DMS 273 treated with DMSO at 0.1 percent for 48 hours (cell line): ENCODE results near the gene PAX5.

ENCODE experiments used
- DNase-seq: peaks from one replicate; lab custom pipeline; 2025; lab: John Stamatoyannopoulos, UW

Gene PAX5

DNA sequence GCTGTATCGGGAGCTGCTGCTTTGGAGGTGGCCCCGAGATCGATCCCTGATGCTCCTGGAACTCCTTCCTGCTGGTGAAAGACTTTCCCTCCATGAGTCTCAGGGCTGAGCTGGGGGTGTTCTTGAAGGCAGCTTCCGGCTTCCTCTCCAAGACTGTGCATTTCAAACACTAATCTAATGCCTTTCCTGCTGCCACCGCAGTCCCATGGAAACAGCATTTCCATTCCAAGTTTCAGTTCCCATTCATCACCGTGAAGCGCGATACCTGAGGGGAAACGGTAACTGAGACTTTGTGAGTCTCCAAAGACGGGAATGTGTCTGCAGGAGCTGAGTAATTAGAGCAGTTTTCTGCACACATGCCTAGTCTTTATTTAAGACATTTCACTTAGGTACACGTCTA, 230.1 kb downstream of the PAX5 start:
- DNase-seq = no peak

DNA sequence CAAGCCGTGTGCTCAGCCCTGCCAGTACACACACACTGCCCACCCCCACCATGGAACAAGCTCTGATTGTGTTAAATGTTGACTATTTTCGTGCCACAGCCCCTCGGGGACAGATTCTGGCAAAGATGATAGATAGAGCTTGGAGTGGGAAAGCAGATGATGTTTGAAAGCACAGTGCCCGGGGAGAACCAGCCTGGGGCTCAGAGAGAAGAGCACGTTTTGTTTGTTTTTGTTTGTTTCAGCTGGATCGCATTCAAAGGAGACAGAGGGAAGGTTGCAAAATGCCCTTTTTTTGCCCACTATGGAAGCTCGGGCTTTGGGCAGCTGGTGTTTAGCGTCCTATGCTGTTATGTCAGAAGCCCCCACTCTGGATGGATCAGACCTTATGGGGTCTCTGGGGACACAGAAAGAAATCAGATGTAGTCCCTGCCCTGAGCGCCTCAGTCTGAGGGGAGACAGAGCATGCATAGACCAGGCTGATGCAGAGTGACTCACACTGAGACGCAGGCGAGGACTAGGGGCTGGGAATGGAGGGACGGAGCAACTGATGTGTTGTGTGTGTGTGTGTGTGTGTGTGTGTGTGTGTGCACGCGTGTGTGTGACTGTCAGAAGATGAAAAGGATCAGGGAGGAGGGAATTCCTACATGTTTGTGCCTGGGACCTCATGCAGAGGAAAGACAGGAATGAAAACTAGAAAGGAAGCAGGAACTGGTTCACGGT, 231.7 kb downstream of the PAX5 start:
- DNase-seq = no peak

DNA sequence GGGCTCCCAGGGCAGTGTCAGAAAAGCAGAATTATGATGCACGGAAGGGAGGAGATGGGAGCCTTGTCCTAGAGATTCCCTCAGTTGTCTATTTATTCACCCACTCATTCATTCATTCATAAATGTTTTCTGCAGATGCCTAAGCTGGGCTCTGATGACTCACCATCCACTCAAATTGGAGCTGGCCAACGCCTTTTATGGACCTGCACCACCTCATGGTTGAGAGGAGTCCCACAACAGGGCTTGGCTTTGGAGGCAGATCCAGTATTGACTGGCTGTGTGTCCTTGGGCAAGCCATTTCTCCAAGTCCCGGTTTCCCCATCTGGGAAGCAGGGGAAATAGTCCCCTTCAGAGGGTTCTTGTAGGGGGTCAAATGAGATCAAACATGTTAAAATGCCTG, 233.6 kb downstream of the PAX5 start:
- DNase-seq = no peak

- peak; percentile 15 for DNase-seq
Measured at GRCh38 chr9:36798350-36799065, 235.6 kb downstream of the PAX5 start.

GRCh38 chr9:36797471-36798220, 236.4 kb downstream of the PAX5 start:
- no peak for DNase-seq

DNA sequence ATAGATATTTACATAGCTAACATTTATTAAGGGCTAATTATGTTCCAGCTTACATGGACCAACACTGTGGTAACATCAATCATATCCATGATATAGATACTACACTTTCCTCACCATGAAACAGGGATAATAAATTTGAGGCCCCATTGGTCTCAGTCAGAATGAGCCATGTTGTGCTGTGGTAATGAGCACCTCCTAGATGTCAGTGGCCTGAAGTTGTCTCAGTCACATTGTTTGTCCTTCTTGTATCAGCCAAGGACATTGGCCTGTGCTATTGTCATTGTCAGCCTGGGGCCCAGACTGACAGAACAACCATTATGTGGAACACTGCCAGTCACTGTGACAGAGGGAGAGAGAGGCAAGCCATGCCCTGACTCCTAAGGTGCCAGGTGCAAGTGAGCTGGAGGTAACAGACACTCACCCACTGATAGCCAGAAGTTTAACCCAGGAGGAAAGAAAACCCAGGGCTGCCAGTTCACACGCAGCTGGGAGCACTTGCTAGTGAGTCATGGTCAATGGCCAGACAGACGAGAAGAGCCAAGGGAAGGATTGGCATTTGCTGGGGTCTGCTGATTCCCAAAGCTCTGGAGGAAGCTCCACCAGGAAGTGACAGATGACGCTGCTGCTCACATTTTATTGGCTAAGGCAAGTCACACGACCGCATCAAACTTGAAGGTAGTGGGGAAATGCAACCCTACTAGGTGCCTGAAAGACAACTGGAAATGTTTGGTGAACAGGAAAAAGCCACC, 237.2 kb downstream of the PAX5 start:
- DNase-seq = no peak

DNA sequence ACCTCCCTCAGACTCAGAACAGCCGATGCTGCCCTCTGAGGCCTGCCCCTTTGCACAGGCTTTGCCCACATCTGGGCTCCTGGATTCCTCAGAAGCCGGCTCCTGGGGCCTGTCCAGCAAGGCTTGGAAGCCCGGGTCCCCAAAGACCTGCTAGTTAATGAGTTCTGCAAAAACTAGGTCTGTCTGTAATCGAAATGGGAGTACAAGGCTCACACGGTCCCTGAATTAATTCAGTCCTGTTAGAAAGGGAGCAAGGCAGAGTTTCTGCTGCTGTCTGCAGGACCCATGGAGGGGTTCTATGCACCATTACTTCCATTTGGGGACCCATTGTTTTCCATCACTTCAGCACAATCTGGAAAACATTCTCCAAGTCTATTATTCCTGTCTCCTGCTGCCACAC, 239.6 kb downstream of the PAX5 start:
- no peak for DNase-seq

DNA sequence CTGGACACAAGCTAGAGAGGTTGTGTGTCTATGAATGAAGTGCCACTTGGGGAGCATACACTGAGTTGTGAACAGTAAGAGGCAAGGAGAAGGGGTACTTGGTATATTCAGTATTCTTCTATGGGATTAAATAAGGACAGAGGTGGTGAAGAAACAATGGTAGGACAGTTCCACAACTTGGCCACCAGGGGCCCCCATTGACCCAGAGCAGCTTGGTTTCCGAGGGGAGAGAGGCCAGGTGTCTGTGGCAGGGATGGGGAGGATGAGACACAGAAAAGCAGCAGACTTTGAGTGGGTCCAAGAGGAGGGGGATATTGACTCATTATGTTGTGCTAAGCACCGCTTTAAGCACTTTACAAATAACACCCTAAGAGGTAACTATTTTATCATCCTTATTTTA, 240.8 kb downstream of the PAX5 start:
- no peak for DNase-seq

DNA sequence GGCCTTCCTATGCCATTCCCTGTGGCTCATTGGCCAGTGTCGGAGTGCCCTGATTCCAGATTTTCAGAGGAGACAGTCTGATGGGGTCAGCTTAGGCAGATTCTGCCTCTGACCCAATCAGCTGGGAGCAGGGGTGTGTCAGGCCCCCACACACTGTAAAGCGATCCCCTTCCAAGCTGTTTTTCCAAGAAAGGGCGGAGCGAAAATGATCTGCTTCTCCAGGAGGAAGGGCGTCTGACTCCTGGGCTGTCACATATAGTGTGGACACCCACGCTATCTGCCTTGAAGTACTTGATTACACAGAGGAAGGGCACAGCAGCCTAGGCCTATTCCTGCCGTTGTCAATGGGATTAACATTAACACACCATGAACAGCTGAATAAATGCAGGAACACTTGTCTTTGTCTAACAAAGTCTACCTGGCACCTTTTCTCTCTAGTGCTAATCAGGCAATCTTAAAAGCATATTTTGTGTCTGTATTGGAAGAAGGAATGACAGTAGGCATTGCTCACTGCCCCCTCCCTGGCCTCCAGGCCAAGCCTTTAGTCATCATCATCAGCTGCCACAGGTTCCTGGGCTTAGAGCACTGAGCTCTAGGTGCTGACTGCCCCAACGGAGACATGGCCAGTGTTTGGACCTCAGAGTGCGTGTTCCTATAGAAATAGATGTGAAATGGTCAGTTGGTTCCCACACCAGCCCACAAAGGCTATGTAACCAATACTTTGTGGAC, 242.7 kb downstream of the PAX5 start:
- DNase-seq = no peak

DNA sequence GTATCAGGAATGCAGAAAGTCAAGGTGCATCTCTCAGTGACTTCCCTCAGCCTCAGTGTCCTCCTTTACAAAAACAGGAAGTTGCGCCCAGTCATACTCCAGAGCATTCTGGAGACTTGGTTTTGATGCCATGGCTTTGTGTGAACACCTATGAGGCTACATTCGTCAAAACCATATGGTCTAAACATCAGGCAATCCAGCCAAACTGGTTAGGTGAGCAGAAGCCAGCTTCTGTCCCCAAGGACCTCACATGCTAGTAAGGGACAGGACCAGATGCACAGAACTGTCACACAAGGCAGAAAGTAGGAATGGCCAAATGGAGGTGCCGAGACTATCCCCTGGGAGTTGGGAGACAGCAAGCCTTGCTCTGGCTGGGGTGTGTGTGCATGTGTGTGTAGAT, 244.2 kb downstream of the PAX5 start:
- DNase-seq = no peak

GRCh38 chr9:36788534-36788933, 245.5 kb downstream of the PAX5 start:
- DNase-seq = no peak

DNA sequence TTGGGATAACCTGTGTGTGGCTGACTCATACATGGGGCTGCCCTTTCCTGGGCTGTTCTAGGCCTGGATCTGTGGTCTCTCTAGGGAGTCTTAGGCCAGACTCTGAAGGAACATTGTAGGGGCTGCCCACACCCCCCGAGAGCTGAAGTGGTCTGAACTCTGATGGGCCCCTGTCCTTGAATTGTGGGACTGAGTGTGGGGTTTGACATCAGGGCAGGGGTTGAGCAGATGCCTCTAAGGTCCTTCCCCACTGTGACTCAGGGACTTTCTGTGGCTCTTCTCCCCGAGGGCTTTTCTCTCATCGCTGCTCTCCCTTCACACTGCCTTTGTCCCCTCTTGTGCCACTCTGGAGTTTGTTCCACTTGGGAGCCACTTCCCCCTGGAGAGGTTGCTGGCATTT, 246.4 kb downstream of the PAX5 start:
- DNase-seq = no peak
